HG02571 (cell line): ENCODE results near the gene PIGQ.

Experiments used
- ATAC-seq: cut with Tn5 transposase; IDR thresholded peaks from one replicate; pipeline ENCODE4 v1.9.1; 2021; ENCODE audit warnings: mild to moderate bottlenecking, moderate library complexity; ENCODE audit not compliant: unreplicated experiment

The PIGQ gene

GRCh38 chr16:554640-555365 lies 15.0 kb upstream of the PIGQ start:
- no peak for ATAC-seq

- no peak for ATAC-seq
These were observed 14.0 kb upstream of the PIGQ start for GRCh38 chr16:555528-556473.

DNA sequence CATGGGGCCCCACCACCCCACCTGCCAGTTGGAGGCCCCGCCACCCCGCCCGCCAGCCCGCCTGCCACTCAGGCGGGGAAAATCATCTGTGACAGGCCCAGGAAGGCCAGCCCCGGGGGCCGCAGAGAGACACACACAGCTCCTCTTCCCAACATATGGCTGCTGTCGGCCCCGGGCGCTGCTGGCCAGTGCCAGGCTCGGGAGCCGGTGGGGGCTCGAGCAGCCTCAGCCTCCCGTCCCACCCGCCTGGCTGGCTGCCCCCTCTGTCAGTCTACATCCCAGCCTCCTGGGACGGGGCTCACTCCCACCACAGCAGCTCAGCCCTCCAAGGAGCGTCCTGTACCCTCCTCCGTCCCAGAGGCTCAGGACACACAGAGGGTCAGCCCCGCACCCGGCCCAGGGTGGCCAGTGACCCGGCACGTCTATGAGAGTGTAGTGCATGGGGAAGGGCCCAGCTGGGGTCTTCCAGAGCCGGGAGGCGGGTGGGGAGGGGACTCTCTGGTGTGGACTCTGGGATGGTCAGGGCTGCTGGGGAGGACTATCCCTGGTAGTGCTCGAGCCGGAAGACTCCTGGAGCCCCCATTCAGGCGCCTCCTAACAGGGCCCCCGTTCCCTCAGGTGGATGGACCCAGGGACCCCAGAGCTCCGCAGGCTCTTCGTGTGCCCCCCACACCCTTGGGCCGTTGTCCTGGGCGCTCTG lies 13.1 kb upstream of the PIGQ start:
- no peak for ATAC-seq

DNA sequence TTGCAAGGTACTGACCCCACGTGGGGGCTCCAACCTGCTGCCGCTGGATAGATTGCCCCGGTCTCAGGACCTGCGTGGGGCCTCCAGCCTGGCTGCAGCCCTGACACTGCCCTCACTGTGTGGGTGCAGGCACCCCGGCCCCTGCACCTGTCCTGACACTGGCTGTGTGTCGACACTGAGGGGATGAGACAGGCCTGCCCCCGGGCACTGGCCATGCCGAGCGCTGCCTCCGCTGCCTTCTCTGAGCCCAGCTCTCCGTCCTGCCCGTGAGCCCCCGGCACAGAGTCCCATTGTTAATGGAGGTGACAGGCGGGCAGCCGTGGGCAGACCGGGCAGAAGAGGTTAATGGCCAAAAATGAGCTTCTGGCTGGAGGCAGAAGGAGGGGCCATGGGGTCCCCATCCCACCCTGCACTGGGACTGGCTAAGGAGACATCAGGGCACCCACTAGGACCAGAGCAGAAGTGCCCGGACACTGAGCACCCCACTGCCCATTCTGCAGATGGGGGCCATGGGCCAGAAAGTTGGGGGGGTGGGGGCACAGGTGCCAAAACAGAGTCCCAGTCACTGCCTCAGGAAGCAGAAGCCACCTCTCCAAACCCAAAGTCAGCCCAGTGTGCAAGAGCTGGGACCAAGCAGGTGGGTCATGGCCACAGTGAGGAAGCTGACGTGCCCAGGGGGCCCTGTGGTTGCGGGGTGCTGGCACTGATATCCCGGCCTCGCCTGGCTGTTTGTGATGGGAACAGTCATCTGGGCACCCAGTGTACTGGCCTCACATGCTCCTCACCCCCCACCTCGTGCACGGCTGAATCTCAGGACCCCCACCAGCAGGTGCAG lies 12.1 kb upstream of the PIGQ start:
- ATAC-seq: no peak

DNA sequence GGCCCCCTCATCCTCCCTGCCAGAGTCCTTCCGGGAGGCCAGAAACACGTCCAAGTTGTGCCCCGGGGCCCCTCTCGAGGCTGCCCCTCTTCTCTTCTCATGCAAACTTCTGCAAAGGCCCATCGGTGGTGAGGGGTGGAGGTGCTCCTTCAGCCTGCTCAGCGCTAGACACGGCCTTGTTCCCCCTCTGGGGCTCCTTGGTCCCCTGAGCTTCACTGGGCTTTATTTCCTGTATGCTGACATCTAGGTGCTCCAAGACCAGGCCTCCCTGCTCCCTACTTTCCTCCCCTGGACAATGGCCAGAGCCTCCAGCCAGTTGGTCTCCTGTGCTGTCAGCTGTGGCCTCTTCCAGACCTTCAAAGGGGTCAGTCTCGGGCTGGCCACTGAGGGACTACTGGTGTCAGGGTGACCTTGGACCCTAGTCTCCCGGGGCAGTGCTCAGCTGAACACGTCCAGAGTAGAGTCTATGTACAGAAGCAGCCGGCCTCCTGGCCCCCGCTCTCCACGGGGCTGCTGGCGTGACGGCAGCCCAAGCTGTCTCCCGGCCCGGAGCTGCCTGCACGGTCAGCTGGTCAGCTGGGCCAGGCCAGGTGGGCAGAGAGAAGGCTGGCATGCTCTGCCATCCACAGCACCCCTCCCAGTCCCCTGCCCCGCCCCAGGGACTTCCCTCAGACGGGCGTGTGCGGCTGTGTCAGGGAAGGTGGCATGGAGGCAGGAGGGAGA lies 11.3 kb upstream of the PIGQ start:
- no peak for ATAC-seq

DNA sequence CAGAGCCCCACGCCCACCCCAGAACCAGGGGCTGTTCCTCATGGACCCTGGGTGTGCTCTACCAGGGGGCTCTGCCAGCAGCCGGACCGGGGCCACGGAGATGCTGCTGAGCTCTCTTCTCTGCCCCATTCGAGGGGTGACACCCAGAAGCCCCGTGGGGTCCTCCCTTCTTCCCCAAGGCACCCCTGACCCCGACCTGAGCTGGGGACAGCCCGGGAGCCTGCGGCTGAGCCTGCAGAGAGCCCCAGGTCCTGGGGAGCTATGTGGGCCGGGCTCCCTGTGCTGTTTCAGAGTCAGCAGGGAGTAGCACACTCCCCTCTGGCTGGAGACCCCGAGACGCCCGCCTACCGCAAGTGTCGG lies 10.8 kb upstream of the PIGQ start:
- ATAC-seq: no peak

GRCh38 chr16:559411-560203 lies 10.2 kb upstream of the PIGQ start:
- ATAC-seq: no peak

- no peak for ATAC-seq
These were observed 9.5 kb upstream of the PIGQ start, which contains the start of gene PRR35 for GRCh38 chr16:560204-560700. PRR35 (plus strand) TSS chr16:560394; CDS start chr16:563295, 2,901 bp downstream.

DNA sequence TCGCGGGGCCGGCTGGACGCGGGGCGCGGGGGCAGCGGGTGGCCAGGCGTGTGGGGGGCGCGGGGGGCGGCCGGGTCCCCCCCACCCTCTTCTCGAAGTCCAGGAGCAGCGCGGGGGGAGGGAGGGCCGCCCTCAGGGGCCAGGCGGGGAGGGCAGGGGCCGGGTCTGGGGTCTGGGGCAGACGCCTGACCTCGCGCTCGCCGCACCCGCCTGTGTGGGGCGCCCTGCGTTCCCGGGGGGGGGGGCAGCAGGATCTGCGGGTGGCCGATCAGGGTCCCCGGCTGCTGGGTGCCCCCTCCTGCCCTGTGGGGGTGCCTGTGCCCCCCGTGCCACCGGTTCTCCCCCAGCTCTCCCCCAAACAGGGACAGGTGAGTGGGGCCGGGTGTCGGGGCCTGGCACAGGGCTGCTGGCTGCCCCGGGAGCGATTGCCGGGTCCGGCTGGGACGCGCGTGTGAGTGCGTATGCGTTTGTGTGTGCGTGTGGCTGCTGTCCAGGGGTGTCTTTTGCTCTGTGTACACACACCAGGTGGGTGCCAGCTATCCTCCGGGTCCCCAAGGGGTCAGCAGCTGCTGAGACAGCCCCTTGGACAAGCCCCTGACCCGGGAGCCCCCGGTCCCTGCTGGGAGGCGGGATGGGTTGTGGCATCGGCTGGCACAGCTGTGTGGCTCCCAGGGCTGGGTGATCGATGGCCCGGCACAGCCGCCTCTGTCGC lies 8.9 kb upstream of the PIGQ start:
- no peak for ATAC-seq

DNA sequence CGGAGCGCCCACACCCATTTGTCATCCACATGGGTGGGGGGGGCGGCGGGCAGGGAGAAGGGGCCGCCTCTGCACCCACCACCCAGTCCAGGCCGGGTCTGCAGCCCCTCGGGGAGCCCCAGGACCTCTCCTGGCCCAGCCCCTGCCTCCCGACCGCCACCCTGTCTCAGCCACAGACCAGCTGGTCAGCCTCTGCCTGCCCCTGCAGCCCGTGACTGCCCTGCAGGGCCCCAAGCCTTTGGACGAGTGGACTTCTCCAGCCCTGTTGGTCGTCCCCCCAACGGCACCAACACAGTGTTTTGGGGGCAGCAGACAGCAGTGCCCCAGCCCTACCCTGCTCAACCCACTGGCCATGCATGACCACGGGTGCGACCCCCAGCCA lies 8.4 kb upstream of the PIGQ start:
- no peak for ATAC-seq

- no peak for ATAC-seq
These were observed 7.5 kb upstream of the PIGQ start for GRCh38 chr16:561957-562938.

GRCh38 chr16:563072-563644 lies 6.6 kb upstream of the PIGQ start:
- ATAC-seq: no peak

GRCh38 chr16:564690-565418 lies 4.9 kb upstream of the PIGQ start:
- ATAC-seq: no peak

- no peak for ATAC-seq
These were observed 4.1 kb upstream of the PIGQ start for GRCh38 chr16:565419-566330.
